GM12891 (cell line): Measurements from ENCODE around the gene IL10.

ENCODE experiments used
- PAX5 ChIP-seq: IDR thresholded peaks from 2 replicates; pipeline ENCODE4 v1.6.1; 2011; ENCODE audit warnings: low read length, moderate library complexity, mild to moderate bottlenecking; ENCODE audit not compliant: insufficient read depth, severe bottlenecking
- POLR2A ChIP-seq: IDR thresholded peaks from 2 replicates; pipeline ENCODE4 v1.6.1; 2011; ENCODE audit warnings: low read depth, low read length, control low read depth
- POLR2AphosphoS5 ChIP-seq: IDR thresholded peaks from 2 replicates; pipeline ENCODE4 v1.6.1; 2011; ENCODE audit warnings: low read depth, low read length, control low read depth
- TAF1 ChIP-seq: IDR thresholded peaks from 2 replicates; pipeline ENCODE4 v1.6.1; 2011; ENCODE audit warnings: low read depth, low read length, control low read depth

DNA sequence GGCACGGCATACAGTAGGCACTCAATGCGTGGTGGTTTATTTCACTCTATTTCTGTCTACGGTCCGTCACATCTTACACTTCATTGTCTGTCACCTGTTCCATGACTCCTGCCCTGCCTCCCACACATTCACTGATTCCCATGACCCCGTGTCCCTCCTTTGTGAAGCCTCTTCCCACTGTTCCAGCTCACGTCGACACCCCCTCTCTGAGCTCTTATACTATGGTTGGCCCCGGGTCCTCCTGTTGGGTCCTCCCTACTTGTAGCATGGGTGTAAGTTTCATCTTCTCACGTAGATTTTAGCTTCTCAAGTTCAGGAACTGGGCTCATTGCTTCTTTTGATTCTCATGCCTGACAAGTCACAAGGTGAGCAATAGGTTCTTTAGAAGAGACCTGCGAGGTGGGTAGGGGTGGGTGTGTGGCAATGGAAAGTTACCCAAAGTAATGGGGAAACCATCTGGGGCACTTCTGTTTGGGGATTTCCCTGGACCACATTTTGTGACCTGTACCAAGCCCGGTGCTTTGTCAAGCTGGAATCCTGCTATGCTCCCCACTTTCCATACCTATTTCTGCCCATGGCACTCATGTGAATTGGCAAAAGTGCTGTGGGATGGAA lies 22.1 kb upstream of the IL10 start:
- no peak for TF ChIP-seq TAF1
- TF ChIP-seq POLR2A, result no peak
- TF ChIP-seq POLR2AphosphoS5, result no peak
- no peak for TF ChIP-seq PAX5
